Gastroesophageal sphincter (tissue), 4 donors: ENCODE data around the gene CFAP77. TPM values are rescaled to one million over a fixed set of nuclear protein-coding genes. Genes with fewer than 3 reads are reported as not detected.

Experiments
- ATAC-seq: fragments of 150-250 bp; one replicate; pipeline ENCODE4 v1.9.1; 2016; ENCODE audit warnings: mild to moderate bottlenecking, moderate library complexity
- H3K27ac ChIP-seq, 4 donors: fragments of 200-600 bp; sonication (generic) in 3 of 4; 1 replicate in 3 of 4; 2 replicates in 1 of 4; pipeline ENCODE4 v1.5.1; 2016 to 2019
- H3K27me3 ChIP-seq: fragments of 200-600 bp; sonication (generic); one replicate; pipeline ENCODE4 v1.5.1; 2019
- H3K36me3 ChIP-seq, 2 donors: fragments of 200-600 bp; sonication (generic); one replicate each; pipeline ENCODE4 v1.5.1; 2019; ENCODE audit warnings: control low read depth in 1 of 2
- H3K4me1 ChIP-seq, 3 donors: fragments of 200-600 bp; sonication (generic); 1 replicate in 2 of 3; 2 replicates in 1 of 3; pipeline ENCODE4 v1.5.1; 2016 to 2019; ENCODE audit warnings: control low read depth in 2 of 3
- H3K4me3 ChIP-seq, 2 donors: fragments of 200-600 bp; sonication (generic); one replicate each; pipeline ENCODE4 v1.5.1; 2019; ENCODE audit warnings: mild to moderate bottlenecking in 1 of 2, moderate library complexity in 1 of 2
- H3K9me3 ChIP-seq, 3 donors: fragments of 200-600 bp; sonication (generic); one replicate each; pipeline ENCODE4 v1.5.1; 2017 to 2019; ENCODE audit warnings: control low read depth in 2 of 3
- EP300 ChIP-seq: sonication (generic); formaldehyde crosslinking; IDR thresholded peaks from one replicate; pipeline ENCODE4 v1.6.1; 2017; ENCODE audit warnings: antibody characterized with exemption, mild to moderate bottlenecking
- POLR2A ChIP-seq, 2 donors: fragments of 450-650 bp; IDR thresholded peaks; one replicate each; pipeline ENCODE4 v1.6.1; 2017; ENCODE audit warnings: antibody characterized with exemption in 2 of 2, mild to moderate bottlenecking in 2 of 2, moderate library complexity in 1 of 2
- POLR2AphosphoS5 ChIP-seq: sonication (generic); formaldehyde crosslinking; IDR thresholded peaks from one replicate; pipeline ENCODE4 v1.6.1; 2017; ENCODE audit warnings: antibody characterized with exemption
- WGBS, 2 donors: methylation state at CpG; one replicate each; pipeline ENCODE4 v1.1.5; 2018; ENCODE audit warnings: low coverage in 1 of 2; 5-methylcytosine and 5-hydroxymethylcytosine counted together
- total RNA-seq, 4 donors: library from RNA; depleted of rRNA; stranded (reverse); fragments of >200 nt; gene quantifications; one replicate each; pipeline ENCODE4 v1.1.0, GENCODE V29; 2016
- TF ChIP-seq, protein P1 (sequence below), 4 experiments: fragments of 200-600 bp in 2 of 4; fragments of 450-650 bp in 2 of 4; sonication (generic) in 1 of 4; IDR thresholded peaks; one replicate each; pipeline ENCODE4 v1.5.1; 2017 to 2019; ENCODE audit warnings: antibody characterized with exemption in 4 of 4, mild to moderate bottlenecking in 2 of 4, moderate library complexity in 2 of 4

CFAP77 gene
- total RNA-seq, 4 donors from 2014 or later = not detected

DNA sequence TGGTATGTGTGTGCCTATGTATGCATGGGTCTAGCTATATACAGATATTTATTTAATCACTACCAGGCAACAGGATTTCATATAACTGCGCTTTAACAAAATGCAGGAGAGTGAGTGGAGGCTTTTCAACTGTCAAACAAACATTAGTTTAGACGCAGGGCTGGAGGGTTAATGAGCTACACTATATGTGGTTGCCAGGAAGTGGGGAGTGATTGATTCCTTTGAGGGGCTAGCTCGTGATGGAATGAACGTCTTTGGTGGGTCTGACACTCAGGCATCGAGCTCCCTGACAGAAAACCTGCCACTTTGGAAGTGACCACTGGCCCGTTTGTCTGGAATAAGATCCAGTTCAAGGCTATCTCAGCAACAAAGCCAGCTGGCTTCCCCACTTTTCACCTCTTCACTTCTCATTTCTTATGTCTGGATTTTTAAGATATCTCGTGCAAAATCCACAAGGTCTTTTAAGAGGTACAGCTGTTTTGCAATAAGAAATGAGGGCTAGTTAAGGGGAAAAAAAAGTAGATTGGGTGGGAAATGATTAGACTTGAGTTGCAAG lies 78.0 kb downstream of the CFAP77 start:
- H3K27me3 ChIP-seq = peaks cover 97% of the 10 kb centered on the region

DNA sequence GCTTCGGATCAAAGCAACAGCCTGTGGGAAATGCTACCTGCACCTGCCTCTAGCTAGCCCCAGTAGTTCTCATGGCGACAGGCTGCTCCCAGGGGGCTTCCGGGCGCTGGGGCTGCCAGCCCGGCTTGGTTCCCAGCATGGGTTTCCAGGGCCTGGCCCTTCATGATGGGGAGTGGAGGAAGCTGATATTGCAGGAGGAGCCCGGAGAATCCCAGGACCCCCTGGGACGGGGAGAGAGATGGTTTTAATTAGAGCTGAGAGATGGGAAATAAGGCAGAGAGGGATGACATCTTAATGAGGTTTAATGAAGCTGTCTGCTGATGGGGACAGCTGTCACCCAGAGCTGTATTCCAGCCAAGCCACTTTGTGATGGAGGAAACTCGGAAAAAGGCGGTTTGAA lies 78.6 kb downstream of the CFAP77 start:
- WGBS, 2 donors = 35 to 36% methylated on average over 4 to 8 of the region's 9 CpGs
- Histone ChIP-seq H3K27ac (no peak overlapping the region), H3K36me3 (no peaks in the 10 kb centered on the region), H3K4me3 (no peak overlapping the region), H3K9me3 (peaks cover 0 to 13% (median 0%) of the 10 kb centered on the region in 3 donors), H3K27me3 (peaks cover 93% of the 10 kb centered on the region), H3K4me1 (no peaks in the 10 kb centered on the region)
- TF ChIP-seq, protein P1, sequence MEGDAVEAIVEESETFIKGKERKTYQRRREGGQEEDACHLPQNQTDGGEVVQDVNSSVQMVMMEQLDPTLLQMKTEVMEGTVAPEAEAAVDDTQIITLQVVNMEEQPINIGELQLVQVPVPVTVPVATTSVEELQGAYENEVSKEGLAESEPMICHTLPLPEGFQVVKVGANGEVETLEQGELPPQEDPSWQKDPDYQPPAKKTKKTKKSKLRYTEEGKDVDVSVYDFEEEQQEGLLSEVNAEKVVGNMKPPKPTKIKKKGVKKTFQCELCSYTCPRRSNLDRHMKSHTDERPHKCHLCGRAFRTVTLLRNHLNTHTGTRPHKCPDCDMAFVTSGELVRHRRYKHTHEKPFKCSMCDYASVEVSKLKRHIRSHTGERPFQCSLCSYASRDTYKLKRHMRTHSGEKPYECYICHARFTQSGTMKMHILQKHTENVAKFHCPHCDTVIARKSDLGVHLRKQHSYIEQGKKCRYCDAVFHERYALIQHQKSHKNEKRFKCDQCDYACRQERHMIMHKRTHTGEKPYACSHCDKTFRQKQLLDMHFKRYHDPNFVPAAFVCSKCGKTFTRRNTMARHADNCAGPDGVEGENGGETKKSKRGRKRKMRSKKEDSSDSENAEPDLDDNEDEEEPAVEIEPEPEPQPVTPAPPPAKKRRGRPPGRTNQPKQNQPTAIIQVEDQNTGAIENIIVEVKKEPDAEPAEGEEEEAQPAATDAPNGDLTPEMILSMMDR (IDR thresholded peaks at IDR 0.05) = no peak
- no peak for TF ChIP-seq EP300
- no peak for ATAC-seq

More for the DNA sequence above, 78.0 kb downstream of the CFAP77 start:
- ATAC-seq = no peak
- H3K36me3 ChIP-seq = no peaks in the 10 kb centered on the region
- peaks cover 0 to 8% (median 0%) of the 10 kb centered on the region in 3 donors for H3K9me3 ChIP-seq
- WGBS, 2 donors = 16 to 21% methylated on average over 6 to 7 of the region's 7 CpGs
- H3K4me3 ChIP-seq = no peak overlapping the region
- no peak for TF ChIP-seq POLR2A (IDR thresholded peaks at IDR 0.05)
- no peak for TF ChIP-seq POLR2AphosphoS5
- no peak for TF ChIP-seq EP300
- TF ChIP-seq, protein P1 (IDR thresholded peaks at IDR 0.05) = no peak
- no peaks in the 10 kb centered on the region for H3K4me1 ChIP-seq
- no peak overlapping the region for H3K27ac ChIP-seq

DNA sequence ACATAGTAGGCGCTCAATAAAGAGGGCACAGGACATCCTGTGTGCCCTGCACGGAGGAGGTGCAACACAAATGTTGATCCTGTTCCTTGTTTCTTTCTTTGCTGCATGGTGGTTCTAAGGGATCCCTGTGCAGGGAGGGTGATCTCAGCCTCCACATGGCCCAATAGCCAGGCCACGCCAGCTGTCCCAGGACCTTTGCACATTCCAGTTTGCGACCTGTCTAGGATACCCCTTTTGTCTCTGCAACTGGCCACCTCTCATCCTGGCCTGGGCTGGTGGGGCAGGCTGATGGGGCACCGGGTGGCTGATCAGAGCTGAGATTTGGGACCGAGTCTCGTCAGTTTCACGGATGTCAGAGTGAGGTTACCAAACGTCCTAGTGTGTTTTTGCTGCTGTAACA lies 79.5 kb downstream of the CFAP77 start:
- peaks cover 93% of the 10 kb centered on the region for H3K27me3 ChIP-seq
- H3K36me3 ChIP-seq = no peaks in the 10 kb centered on the region
- H3K9me3 ChIP-seq = peaks cover 0 to 22% (median 0%) of the 10 kb centered on the region in 3 donors
- no peak overlapping the region for H3K4me3 ChIP-seq
- 70 to 78% methylated on average over 2 to 5 of the region's 9 CpGs for WGBS, 2 donors
- H3K27ac ChIP-seq = no peak overlapping the region
- H3K4me1 ChIP-seq = no peaks in the 10 kb centered on the region
- no peak for ATAC-seq
- TF ChIP-seq EP300 (no peak), POLR2A (IDR thresholded peaks at IDR 0.05) (no peak), POLR2AphosphoS5 (no peak)
- TF ChIP-seq, protein P1 (IDR thresholded peaks at IDR 0.05) = no peak

DNA sequence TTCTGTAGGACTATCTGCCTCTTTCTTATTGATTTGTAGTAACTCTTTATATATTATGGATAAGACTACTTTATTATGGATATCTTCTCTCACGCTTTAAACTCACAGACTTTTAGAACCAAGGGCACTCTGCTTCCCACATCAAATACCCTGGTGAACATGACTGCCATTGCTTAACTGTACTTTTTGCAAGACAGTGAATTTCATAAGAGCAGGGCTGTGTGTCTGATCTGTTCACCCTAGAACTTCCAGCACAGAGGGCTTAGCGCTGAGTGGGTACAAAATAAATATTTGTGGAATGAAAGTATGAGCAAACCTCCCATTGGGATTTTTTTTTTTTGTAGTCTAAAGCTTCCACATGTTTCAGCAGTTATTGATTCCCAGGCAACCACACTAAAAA lies 84.8 kb downstream of the CFAP77 start:
- no peak for ATAC-seq
- WGBS, 2 donors = 84 to 93% methylated on average over 2 of the region's 2 CpGs
- TF ChIP-seq POLR2A (IDR thresholded peaks at IDR 0.05) = no peak
- TF ChIP-seq, protein P1 (IDR thresholded peaks at IDR 0.05) = no peak
- TF ChIP-seq EP300 = no peak
- TF ChIP-seq POLR2AphosphoS5 = no peak

DNA sequence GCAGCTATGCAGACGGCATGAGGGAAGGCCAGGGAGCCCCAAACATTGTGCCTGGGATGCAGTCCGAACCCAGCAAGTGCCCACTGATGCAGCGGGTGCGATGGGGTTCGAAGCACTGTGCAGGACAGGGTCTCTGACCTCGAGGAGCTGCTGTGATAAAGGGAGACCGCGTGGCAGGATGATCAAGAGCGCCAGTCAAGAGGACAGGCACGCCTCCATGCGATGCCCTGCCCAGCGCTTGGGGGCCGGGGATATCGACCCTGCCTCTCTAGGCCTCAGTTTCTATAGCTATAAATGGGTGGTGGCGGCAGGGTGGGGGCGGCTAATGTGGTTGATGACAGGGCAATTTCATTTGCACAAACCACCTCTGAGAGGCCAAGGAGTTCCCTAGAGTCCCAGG lies 87.7 kb downstream of the CFAP77 start:
- no peak for ATAC-seq
- Histone ChIP-seq H3K36me3 (no peaks in the 10 kb centered on the region), H3K9me3 (peaks cover 0 to 32% (median 0%) of the 10 kb centered on the region in 3 donors), H3K4me3 (no peak overlapping the region), H3K4me1 (no peaks in the 10 kb centered on the region), H3K27me3 (peaks cover 84% of the 10 kb centered on the region), H3K27ac (no peak overlapping the region)
- whole genome bisulfite sequencing, 2 donors = 100% methylated on average over 2 of the region's 16 CpGs; no CpG with 5 or more reads in 1 of the 2 donors
- TF ChIP-seq POLR2A (IDR thresholded peaks at IDR 0.05) (no peak), POLR2AphosphoS5 (no peak)
- TF ChIP-seq, protein P1 (IDR thresholded peaks at IDR 0.05) = no peak

More for the DNA sequence above, 84.8 kb downstream of the CFAP77 start:
- no peaks in the 10 kb centered on the region for H3K4me1 ChIP-seq
- H3K27ac ChIP-seq = no peak overlapping the region
- H3K4me3 ChIP-seq = no peak overlapping the region
- H3K36me3 ChIP-seq = no peaks in the 10 kb centered on the region
- H3K27me3 ChIP-seq = peaks cover 88% of the 10 kb centered on the region
- H3K9me3 ChIP-seq = peaks cover 0 to 37% (median 0%) of the 10 kb centered on the region in 3 donors
